Mucosa of gallbladder (tissue), 1 donor: ENCODE results near the gene GINS3. TPM values are rescaled to one million over a fixed set of nuclear protein-coding genes. Genes with fewer than 3 reads are reported as not detected.

Experiments used
- DNase-seq: peaks from one replicate; pipeline ENCODE4 v3.0.0-alpha.2; 2020; ENCODE audit warnings: low spot score
- total RNA-seq: library from RNA; stranded (reverse); gene quantifications from one replicate; pipeline ENCODE4 v1.2.1, GENCODE V29; 2021
- donor health status: DM: no; HTN: no; CAD: no.

GINS3 gene
- total RNA-seq, 1 donor from 2014 or later: 2.7 TPM

DNA sequence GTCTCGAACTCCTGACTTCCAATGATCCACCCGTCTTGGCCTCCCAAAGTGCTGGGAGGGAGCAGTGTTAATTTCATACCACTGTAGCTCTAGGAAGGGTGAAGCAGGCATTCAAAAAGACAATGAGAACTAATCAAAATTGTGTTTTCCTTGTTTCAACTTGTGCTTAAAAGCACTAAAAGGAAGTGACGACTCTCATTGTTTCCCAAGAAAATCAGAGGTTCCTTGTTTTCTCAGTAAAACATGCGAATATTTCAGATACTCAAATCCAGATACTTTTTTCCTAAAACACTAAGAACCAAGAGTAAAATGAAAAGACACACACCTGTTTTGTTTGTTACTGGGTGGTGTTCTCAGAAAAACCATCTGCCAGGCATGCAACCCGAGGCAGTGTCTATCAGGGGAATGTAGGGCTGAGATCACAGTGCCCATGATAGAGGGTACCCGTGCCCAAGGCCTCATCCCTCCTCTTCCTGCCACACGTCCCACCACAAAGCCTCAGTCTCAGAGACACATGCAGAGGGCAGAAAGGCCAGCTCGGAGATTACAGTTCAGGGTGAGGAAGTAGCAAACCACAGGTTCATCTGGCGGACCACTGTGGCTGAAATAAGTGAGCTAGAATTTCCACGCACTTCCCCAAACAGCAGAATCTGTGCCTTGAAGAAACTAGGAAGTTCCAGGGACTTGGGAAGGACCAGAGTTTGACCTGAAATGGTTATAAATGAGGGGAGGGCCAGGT lies 33.7 kb downstream of the GINS3 start:
- DNase-seq: peak; percentile 43

DNA sequence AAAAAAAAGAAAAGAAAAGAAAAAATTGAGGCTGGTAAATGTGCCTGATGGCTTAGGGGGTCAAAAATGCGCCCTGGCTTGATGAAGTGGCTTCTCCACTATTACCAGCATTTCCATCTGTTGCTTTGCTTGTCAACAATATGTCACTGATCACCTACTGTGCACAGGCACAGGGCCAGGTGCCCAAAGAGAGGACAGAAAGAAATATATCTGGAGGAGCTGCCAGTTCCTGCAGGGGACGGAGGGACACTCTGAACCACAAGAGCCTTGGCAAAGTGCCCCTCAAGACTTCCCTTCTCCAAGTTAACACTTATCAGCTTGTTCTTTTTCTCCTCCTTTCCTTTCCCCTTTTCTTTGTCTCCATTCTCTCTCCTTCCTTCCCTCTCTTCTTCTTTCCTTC lies 34.7 kb downstream of the GINS3 start:
- DNase-seq: no peak

DNA sequence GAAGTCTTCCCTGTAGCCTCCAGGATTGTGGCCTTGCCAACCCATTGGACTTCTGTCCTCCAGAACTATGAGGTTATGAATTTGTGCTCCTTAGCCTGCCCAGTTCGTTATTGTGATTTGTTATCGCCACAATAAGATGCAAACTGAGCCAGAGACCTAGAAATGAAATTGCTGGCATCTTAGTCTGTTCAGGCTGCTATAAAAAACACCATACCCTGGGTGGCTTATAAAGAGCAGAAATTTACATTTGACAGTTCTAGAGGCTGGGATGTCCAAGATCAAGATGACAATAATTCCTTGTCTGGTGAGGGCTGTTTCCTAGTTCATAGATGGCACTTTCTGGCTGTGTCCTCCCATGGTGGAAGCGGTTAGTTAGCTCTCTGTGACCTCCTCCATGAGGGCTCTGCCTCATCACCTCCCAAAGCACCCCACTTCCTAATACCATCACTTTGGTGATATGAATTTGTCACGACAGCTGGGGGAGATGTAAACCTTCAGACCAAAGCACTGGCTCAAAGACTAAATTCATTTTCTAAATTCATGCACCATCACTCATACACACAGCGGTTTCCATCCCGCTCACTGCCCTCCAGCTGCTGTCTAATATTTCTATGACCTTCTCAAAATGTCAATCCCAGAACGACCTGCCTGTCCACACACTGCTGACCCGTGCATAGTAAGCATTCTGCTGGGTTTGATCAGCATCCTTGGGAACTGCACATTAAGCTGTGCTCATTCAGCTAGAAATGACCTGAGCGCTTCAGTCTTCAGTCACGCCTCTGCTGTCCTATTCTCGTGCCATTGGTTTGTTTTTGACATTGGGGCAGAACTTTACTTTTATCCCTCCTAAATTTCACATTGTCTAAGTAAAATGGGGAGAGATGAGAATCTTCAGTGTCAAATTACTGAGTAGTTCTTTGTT lies 36.6 kb downstream of the GINS3 start:
- no peak for DNase-seq

DNA sequence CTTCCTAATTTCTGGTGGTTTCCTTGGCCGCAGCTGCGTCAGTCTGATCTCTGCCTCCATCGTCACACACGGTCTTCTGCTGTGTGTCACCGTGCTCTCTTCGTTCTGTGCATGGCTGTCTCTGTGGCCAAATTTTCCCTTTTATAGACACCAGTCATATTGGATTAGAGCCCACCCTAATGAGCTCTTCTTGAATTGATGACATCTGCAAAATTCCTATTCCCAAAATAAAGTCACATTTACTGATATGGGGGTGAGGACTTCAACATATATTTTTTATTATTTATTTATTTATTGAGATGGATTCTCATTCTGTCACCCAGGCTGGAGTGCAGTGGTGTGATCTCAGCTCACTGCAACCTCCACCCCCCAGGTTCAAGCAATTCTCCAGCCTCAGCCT lies 38.4 kb downstream of the GINS3 start:
- no peak for DNase-seq

DNA sequence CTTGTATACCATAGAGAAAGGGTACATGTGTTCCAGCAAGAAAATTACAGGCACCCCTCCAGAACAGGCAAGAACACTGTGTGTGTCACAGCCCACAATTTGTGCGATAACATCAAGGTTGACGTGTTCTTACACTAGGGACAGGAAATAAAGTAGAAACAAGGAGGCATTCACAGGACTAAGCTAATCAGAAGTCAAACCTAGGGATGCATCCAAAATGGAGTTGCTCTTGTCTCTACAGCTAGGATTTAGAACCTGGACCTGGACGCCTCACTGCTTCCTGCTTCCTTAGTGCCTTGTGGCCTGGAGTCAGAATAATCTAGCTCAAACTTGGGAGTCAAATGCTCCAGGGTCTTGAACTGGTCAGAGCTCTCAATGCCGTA lies 41.3 kb downstream of the GINS3 start:
- no peak for DNase-seq

DNA sequence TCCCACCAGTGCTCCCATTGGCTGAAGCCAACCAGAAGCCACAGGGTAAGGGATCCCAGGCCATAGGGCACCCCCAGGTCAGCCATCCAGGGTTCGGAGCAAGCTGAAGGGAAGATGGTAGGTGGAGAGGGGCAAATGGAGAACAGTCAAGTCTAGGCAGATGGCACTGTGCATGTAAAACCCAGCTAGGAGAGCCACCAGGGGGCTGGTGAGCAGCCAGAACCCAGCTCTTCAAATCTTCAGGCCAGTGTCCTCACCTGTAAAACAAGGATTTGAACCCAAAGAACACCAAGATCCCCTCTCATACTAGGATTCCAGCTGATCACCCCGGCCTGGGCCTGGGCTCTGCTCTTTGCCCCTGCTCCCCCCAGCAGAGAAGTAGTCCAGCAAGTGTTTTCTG lies 43.5 kb downstream of the GINS3 start:
- no peak for DNase-seq

DNA sequence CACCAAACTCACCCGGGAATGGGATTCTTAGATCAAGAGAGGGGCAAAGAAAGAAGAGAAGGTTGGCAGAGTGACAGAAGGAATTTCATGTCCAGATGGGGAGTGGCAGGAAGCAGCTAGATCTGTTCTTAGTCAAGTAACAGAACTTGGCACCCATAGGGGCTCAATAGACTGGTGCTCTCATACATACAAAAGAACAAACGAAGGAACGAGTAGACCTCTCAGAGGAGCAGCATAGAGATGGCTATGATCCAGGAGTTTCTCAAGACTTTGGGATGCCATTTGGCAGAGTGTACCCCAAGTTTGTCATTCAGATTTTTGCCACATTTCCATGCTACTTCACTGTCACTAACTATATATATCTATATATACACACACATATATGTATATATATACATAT lies 47.9 kb downstream of the GINS3 start:
- DNase-seq: no peak

DNA sequence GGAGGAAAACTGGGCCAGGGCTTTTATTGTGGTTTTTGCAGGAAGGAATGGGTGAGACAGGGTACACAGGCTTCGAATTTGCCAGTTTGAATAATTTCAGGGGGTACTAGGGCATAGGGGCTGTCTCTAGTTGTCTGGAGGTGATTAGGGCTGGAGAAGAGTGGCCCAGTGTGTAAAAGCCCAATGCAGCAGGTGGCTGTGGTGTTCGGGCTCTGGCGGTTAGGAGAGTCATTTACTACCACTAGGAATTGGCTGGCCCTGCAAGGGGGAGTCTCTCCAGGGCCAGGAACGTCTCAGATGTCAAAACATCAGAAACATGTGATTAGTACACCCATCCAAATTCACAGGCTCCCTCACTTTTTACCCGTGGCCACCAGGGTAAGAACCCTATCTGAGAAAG lies 50.3 kb downstream of the GINS3 start:
- no peak for DNase-seq

DNA sequence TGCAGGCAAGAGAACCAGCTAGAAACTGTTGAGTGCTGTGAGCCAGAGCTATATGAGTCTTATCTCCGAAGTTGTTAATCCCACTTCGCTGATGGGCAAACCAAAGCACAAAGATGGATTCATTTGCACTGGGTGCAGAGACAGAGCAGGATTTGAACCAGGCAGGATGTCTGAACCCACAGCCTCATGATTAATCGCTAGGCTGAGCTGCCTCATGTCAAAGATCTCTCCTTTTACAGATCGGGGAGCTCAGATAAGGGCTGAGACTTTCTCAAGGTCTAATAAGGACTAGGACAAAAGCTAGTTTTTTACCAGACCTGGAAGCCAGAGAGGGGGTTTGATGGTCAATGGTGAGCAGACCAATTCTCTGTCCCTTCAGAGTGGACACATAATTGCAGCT lies 51.5 kb downstream of the GINS3 start:
- DNase-seq: no peak

DNA sequence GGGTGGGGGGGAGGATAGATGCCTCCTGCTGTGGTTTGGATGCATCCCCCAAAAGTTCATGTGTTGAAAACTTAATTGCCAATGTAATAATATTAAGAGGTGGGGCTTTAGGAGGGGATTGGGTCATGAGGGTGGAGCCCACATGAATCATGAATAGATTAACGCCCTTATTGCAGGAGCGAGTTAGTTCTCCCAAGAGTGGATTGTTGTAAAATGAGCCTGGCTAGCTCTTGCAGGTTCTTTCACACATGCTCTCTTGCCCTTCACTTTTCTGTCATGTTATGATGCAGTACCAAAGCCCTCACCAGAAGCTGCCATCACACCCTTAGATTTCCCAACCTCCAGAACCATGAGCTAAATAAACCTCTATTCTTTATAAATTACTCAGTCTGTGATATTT lies 52.0 kb downstream of the GINS3 start:
- no peak for DNase-seq

DNA sequence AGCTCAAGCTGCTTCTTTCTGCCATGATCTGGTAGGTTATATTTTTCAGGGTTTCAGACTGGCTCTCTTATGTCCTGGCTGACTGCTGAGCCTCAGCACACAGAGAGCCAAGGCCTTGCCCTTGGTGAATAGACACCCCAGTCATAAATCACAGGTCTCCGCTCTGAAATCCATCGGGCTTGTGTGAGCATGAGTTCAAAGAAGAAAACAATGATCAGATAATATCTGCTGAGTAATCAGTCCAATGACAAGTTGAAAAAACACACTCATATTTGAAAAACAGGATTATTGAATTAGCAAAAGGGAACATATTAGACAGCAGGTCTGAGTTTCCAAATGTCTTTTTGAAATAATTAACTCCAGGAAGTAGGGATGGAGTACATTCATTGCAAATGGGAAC lies 56.6 kb downstream of the GINS3 start:
- no peak for DNase-seq

DNA sequence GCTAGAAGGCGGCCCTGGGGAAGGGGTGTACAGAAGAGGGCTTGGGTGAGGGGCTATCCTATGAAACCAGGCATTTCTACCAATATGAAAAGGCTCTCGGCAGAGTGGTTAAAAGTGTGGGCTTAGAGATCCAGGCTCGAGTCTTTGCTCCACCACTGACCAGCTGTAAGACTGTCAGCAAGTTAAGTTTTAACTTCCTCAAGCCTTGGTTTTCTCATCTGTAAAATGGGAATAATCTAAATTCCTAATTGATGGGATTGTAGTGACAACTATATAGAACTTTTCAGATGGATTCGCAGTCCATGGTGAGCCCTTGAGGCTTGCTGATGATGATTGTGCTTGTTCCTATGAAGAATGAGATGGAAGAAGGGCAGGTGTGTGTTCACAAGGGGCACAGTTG lies 57.0 kb downstream of the GINS3 start:
- no peak for DNase-seq

DNA sequence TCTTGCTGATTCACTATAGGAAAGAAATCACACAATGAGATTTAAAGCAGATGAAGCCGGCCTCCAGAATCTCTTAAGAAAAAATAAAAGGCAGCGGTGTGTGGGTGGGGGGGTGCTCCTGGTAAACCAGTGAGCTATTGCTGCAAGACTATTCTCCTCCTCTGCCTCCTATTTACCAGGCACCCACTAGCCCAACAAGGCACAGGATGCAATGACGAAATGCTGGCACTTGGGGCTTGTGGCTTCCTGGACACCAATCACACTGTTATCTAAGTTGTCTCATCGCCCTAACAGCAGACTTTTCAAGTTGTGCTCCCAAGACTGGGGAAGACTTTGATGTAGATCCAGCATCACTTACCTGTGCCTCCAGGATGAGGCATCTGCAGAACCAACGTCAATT lies 57.5 kb downstream of the GINS3 start:
- no peak for DNase-seq

DNA sequence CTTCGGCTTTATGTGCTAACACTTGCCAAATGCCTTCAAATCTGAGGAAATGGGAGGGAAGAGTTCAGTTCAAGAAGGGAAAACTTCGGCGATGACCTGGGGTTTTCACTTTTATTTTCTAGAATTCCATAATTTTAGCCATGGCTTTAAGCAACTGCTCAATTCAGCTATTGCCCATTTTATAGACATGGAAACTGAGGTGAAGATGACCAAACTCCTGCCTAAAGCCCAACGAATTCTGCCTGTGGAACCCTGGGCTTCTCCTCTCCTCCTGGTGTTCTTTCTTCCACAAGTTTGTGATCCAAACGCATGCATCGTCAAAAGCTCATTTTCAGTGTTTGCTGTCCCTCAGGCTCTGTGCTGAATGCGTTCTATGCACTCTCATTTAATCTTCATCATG lies 58.3 kb downstream of the GINS3 start:
- no peak for DNase-seq

DNA sequence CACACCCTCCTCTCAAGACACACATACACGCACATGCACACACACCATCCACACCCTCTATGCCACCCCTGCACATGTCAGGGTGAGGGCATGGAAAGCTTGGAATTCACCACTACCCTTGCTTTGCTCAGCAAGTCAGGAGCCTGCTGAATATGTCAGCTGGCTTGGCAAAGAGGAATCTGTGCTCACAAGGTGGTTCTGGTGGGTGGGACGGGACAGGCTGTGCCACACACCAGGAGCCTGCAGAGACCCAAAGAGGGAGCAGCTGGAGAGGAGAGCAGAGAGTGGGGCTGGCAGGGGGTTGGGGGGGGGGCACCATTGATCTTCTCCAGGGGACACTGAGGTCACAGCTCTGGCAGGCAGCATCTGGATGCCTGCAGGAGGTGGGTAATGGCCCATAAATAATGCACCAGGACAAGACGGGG lies 59.0 kb downstream of the GINS3 start:
- no peak for DNase-seq

DNA sequence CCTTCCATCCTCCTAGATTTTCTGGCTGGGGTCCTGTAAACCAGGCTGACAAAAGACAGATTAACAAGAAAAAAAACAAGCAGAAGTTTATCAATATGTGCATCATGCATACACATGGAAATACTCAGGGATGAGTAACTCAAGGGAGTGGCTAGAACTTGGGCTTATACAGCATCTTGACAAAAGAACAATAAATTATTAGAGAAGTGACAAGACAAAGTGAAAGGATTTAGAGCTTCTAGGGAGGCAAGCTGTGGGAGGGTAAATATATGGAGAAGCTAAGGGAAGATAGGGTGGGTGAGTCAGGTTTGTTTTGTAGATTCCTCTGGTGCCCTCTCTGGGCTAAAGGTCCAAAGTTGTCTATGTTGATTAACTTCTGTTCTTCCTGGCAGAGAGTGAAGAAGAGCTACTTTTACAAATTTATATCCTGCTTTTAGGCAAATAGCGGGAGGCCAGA lies 59.7 kb downstream of the GINS3 start:
- no peak for DNase-seq

DNA sequence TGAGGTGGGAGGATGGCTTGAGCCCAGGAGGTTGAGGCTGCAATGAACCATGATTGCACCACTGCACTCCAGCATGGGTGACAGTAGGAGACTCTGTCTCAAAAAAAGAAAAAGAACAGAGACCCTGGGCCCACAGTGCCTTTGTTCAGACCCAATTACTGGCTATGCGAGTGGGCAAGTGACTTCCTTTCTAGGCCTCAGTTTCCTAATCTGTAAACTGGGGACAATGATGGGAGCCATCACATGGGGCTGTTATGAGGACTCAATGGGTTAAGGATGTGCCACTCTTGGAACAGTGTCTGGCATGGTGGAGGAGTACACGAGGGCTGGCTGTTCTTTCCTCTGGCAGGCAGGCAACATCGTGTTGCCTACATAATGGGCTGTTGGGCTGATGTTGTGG lies 60.4 kb downstream of the GINS3 start:
- no peak for DNase-seq

DNA sequence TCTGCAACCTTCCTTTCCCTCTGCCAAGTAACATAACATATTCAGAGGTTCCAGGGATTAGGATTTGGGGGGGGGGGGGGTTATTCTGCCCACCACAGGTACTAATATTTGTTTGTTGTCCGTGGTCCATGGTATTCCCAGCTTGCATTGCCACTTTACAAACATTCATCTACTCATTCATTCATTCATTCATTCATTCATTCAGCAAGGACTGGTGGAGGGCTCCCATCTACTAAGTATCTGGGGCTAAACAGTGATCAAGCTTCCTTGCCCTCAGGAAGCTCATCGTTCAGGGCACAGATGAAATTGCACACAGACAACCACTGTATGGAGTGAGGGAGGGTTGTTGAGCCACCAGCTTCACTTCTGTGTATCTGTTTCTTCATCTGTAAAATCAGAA lies 61.9 kb downstream of the GINS3 start:
- DNase-seq: no peak

DNA sequence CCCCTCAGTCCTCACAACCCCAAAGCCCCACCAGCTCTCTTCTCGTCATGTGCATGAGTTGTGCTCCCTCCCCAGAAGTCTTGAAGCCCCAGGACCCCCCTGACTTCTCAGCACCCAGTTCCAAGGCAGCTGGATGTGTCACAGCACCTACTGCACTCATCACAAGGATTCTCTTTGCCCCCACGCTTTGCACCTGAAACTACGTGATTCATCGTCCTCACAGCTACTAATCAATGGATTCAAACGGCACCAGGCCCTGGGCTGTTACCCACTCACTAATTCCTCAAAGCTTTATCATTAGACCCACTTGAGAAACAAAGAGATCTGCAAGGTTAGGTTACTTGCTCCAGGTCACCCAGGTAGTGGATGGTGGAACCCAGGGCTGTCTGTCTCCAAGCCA lies 62.6 kb downstream of the GINS3 start:
- no peak for DNase-seq
